DND-41 (cell line): ENCODE measurements around the gene ZMYND11.

Experiments
- CTCF ChIP-seq: IDR thresholded peaks from 2 replicates; pipeline ENCODE4 v1.5.1; 2012; ENCODE audit warnings: borderline replicate concordance, low read length, moderate library complexity, mild to moderate bottlenecking; ENCODE audit not compliant: poor library complexity, severe bottlenecking; ENCODE audit errors: extremely low read depth
- EZH2 ChIP-seq: IDR thresholded peaks from 3 replicates; pipeline ENCODE4 v1.6.1; 2012; ENCODE audit warnings: borderline replicate concordance, low read depth, mild to moderate bottlenecking, moderate library complexity, low read length, inconsistent platforms; ENCODE audit not compliant: severe bottlenecking

- no peak for TF ChIP-seq EZH2
- no peak for TF ChIP-seq CTCF
These were observed 80.2 kb downstream of the ZMYND11 start for GRCh38 chr10:215444-215843.
